HuH-7.5 (cell line): ENCODE measurements around the gene RAPGEF6.
"Not testable (repeated sequence)": the region's sequence is repeated elsewhere in the genome, so short reads cannot be mapped to it uniquely, and the experiment has no call there.

Source experiments
- DNase-seq: peaks from one replicate; pipeline ENCODE4 v3.0.0; 2011; ENCODE audit warnings: low spot score

The RAPGEF6 gene

DNA sequence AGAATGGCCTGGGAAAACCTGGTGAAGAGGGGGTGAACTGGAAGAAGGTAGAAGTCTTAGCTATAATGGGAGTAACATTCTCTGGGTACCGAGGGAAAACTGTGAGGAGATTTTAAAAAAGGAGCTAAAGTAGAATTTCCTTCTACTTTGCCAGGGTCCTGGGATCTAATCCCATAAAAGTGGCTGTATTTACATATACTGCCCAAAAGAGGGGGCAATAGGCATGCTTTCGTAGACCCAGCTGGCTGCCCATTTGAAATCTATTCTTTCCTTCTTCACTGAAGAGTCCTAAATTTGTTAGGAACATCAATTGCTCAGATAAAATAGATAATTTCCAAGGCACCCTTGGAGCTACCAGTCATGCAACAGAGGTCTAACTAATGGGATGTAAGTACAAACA is 212.0 kb downstream of the RAPGEF6 start:
- peak; percentile 10 for DNase-seq

GRCh38 chr5:131419877-131420276 is 215.2 kb downstream of the RAPGEF6 start:
- DNase-seq: no peak

- DNase-seq: no peak
Observed at GRCh38 chr5:131418846-131419245, 216.2 kb downstream of the RAPGEF6 start.

DNA sequence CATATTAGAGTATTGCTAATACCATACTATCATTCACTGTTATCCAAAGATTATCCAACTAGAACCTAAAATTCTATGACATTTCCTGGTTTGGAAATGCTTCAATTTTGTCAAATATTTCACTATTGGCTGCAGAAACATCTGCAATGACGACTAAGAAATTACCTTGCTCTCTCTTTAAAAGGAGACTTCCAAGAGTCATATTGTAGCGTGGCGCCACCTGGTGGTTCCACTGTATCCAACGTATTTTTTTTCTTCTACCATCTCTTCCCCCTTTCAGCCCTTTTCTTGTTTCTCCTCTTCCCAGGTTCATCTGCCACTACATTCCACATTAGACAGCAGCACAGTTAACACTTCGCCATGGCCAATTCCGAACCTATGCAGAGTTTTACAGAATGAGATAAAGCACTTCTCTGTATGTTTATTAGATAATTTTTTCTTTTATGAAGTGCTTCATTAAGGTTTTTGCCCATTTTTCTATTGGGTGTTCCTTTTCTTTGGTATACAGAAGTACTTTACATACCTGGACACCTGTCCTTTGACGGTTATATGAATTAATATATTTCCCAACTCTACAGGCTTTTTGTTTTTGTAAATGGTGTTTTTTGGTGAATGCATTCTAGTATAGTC is 217.7 kb downstream of the RAPGEF6 start:
- DNase-seq: peak; percentile 21

GRCh38 chr5:131416729-131417128 is 218.3 kb downstream of the RAPGEF6 start:
- no peak for DNase-seq

DNA sequence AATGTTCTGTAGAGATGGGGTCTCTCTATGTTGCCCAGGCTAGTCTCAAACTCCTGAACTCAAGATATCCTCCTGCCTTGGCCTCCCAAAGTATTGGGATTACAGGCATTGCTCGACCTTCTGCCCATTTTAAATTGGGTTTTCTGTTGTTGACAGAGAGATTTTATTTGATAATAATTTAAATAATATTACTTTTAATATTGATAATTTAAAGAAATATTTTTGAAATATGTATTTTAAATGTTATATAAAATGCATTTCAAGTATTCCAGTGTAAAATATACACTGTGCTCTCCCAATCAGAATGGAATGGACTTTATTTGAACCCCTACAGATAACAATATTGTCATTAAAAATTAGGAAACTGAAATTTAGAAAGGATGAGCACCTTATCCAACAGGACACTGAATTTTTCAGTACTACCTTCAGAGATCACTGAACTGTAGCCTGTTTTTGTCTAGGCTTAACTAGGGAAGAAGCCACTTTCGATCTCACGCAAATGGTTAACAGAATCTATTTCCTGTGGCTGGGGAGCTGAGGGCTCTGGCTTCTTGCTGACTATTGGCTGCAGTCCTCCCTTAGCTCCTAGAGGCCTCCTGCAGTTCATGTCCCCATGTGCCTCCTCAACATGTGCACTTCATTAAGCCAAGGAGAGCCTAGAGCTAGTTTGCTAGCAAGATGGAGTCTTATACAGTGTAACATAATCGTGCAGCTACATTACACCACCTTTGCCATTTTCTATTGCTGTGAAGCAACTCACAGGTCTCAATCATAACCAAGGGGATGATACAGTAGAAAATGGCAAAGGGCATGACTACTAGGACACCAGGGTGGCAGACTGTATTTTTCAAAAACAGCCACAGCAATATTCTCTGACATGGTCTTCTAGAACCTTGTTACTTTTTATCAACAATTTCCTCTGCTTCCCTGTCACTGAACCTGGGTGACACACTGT is 221.1 kb downstream of the RAPGEF6 start:
- no peak for DNase-seq

DNA sequence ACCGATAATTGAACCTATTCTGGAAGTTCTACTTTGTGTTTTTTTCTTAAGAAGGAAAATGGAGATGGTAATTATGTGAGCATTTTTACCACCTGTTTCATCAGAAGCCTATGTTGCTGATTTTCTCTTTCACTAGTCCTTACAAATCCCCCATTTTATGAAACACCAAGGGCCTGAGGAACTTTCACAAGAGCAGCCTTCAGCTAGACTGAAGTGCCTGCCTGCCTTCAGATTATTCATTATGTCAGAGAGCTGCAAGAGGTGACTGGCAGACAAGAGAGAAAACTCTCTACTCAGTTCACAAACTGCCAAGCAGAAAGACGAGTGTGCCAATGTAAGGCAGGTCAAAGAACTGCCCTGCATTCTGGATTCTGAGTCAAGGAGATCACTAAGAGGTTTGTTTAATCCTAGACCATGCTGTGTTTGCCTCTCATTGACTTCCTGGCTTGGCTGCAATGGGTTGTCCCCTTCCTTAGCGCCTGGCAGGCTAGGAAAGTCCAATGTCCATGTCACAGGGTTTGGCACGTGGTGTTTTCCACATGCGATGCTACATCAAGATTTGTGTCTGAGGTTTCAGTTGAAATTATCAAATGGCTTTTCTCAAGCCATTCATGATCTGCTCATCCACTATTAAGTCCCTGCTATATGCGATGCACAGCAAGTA is 227.9 kb downstream of the RAPGEF6 start:
- no peak for DNase-seq

GRCh38 chr5:131406076-131406475 is 229.0 kb downstream of the RAPGEF6 start:
- DNase-seq: no peak

- DNase-seq: no peak
Observed at GRCh38 chr5:131405674-131406073, 229.4 kb downstream of the RAPGEF6 start.

- DNase-seq: no peak
Observed at GRCh38 chr5:131400585-131400984, 234.4 kb downstream of the RAPGEF6 start.

DNA sequence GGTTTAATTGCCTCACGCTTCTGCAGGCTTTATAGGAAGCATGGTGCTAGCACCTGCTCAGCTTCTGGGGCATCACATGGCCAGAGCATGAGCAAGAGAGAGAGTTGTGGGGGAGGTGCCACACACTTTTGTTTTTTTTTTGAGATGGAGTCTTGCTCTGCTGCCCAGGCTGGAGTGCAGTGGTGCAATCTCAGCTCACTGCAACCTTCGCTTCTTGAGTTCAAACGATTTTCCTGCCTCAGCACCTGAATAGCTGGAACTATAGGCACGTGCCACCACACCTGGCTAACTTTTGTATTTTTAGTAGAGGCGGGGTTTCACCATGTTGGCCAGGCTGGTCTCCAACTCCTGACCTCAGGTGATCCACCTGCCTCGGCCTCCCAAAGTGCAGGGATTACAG is 236.0 kb downstream of the RAPGEF6 start:
- not testable (repeated sequence) for DNase-seq

DNA sequence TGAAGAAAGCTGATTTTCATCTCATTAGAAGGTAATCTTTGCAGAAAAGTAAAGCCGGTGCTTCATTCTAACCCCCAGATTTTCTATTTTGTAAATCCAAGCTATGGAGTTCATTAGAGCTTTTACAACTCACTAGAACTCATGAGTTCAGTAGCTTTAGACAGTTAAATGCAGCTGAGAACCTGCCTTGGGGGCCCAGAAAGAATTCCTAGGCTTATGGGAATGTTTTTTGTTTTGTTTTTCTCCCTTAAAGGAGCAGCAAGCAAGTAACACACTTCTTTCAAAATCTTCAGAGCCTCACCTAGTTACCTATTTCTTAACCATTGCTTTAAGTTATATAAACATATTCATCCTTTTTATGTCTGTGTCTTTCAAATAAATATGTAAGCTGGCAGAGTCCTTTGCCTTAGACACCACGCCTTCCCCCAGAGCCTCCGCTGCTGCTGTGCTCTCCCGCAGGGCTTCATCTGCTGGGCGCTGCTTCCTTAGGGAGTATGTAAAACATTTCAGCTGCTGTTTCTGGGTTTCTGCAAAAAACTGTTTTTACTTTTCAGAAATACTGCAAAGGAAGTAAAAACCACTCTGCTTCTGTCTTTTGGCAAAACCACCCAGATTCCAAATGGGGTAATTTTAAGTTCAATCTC is 238.3 kb downstream of the RAPGEF6 start:
- DNase-seq: no peak

GRCh38 chr5:131396015-131396414 is 239.0 kb downstream of the RAPGEF6 start:
- DNase-seq: no peak

DNA sequence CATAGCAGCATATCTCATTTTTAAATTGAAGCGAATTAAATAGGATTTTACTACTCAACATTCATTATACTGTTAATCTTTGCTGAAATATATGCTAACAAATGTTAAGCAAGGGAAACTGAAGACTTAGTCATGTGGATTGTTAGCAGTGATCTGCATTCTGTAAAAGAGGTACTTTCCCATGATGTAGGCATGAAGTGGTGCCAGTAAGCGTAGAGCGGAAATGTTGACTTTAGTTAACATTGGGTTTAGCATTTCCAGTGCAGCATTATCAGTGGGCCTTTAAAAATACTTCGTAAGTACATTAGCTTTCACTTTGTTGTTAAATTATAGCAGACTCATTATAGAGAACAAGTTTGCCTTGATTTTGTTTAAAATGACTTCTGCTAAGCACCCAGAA is 240.9 kb downstream of the RAPGEF6 start:
- DNase-seq: no peak

- DNase-seq: no peak
Observed at GRCh38 chr5:131393498-131393968, 241.5 kb downstream of the RAPGEF6 start.

DNA sequence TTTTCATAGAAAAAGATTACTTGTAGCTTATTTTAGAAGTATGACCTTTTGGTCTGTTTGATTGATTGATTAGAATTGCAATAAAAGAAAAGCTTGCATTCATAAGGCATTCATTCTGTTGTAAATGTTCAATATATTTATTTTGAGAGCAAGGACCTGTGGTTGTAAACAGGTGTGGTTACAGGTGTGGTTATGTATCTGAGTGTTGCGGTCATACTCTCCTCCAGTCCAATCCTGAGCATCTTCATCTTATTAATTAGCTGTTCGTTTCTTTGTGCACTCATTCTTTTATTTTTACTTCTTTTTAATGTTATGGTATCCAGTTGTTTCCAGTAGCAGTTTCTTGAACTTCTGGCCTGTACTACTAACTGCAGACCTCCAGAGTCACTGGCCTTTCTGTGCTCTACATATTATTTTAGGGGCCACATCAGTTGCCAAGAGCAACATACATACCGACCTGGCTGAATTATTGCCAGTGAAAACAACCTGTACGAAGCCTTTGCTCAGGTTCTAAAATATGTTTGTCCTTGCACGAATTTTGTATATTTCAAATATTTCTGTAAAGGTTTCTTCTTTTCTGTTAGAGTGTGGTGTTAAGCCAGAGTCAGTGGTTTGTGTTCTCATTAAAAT is 242.4 kb downstream of the RAPGEF6 start:
- DNase-seq: no peak

DNA sequence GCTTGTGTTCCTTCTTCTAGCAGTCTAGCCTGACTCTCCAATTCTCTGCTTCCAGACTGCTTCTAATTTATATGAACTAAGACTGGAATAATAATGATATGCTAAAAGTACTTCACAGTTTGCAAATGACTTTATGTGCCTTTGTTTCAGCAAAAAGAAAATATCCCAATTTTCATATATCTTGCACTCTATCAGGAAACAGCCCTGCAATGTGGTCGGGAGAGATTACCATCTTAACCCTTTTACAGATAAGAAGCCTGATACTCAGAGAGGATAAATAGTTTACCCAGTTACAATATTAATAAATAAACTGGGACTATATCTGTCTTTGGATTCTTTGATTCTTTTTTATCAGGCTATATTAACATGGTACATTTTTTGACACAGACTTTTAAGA is 245.2 kb downstream of the RAPGEF6 start:
- DNase-seq: no peak

DNA sequence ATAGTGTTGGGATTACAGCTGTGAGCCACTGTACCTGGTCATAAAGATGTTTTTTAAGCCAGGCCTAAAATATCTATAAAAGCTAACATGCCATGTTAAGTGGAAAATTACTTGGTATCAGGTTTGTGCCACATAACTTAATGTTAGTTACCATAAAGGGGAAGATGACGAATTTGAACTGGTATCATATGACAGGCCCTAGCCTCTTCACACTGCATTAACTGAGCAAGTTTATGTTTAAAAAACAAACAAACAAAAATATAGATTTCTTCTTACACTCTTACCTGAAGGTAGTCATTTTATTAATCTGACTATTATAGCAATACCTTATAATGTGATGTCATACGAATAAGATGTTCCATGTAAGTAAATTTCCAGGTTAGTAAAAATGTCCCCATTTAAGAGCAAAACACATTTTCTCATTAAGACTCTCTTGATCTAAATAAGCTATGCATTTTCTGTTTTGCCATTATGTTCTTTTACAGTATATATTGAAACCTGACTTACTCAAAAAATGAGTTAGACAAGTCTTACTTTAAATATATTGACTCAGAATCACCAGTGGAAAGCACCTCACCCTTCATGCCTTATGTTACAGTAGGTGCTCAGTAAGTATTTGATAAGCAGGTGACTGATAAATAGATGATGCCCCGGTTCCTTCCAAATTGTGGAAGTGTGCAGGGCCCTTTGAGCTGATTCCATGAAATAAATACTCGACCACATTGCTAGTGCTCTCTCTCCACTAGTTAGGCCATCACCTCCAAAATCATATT is 245.7 kb downstream of the RAPGEF6 start:
- DNase-seq: no peak

- no peak for DNase-seq
Observed at GRCh38 chr5:131387255-131387654, 247.8 kb downstream of the RAPGEF6 start.

- peak; percentile 28 for DNase-seq
Observed at GRCh38 chr5:131386779-131387178, 248.2 kb downstream of the RAPGEF6 start.

DNA sequence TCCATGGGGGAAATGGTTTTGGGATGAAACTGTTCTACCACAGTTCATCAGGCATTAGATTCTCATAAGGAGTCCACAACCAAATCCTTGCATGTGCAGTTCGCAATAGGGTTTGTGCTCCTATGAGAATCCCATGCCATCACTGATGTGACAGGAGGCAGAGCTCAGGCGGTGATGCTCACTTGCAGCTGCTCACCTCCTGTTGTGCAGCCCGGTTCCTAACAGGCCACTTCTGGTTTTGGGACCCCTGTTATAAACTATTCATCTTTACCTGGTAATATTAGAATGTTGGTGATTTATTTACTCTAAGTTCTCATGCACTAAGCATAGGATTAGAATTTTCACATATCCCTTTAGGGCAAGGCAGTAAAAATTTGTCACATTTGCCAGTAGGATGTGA is 248.9 kb downstream of the RAPGEF6 start:
- DNase-seq: no peak
